SKM-1 (cell line): ENCODE measurements around the gene PRRC2A.
A peak's percentile ranks its signal among the peaks of the same experiment; 100 is the strongest.

ENCODE experiments used
- DNase-seq: peaks from one replicate; lab custom pipeline; 2025; ENCODE audit not compliant: unreplicated experiment; lab: John Stamatoyannopoulos, UW

The PRRC2A gene

DNA sequence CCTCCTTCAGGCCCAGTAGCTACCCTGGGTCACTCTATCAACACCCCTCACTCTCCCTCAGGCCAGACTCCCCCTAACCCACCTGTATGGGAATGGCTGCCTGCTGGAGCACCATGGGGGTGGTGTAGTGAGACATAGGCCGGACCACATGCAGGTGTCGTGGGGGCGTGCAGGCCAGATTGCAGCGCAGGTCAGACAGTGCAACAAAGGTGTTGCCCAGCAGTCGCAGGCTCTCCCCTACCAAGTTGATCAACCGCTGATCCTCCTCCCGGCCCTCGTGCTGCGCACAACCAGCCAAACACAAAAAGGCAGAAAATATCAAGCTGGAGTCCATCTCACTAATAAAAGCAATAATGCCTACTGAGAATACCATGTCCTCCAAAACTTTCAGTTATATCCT is 24.8 kb downstream of the PRRC2A start:
- no peak for DNase-seq

GRCh38 chr6:31651602-31652191 is 31.2 kb downstream of the PRRC2A start:
- peak; percentile 45 for DNase-seq

- peak; percentile 97 for DNase-seq
Observed at GRCh38 chr6:31652925-31653724, 32.6 kb downstream of the PRRC2A start.

GRCh38 chr6:31654574-31655348 is 34.2 kb downstream of the PRRC2A start:
- no peak for DNase-seq

GRCh38 chr6:31655349-31656237 is 35.1 kb downstream of the PRRC2A start, which contains the start of gene APOM:
TSS of gene APOM (plus strand) at chr6:31655894. CDS start at chr6:31655967, 73 bp downstream.
- no peak for DNase-seq

DNA sequence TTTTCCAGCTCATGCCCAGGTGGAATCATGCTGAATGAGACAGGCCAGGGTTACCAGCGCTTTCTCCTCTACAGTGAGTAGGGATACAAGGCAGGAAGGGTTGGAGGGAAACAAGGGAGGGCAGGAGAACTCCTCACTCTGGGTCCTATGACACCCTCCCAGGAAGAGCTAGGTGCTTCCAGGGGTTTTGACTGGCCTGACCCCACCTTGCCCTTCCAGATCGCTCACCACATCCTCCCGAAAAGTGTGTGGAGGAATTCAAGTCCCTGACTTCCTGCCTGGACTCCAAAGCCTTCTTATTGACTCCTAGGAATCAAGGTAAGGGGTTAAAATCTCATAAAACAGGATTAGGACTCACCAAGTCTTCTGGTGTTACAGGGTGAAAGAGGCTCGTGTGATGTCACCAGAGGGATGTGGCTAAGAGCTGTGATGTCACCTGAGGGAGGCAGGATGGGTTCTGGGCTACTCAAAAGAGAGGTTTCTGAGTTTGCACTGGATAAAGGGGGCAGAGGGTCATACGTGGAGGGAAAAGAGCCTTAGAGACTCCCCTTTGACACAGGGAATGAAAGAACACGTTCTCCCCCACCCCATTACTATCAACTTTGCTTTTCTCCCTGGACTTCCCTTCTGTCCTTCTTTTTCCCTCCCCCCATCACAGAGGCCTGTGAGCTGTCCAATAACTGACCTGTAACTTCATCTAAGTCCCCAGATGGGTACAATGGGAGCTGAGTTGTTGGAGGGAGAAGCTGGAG is 37.1 kb downstream of the PRRC2A start:
- DNase-seq: no peak

GRCh38 chr6:31658158-31658688 is 37.7 kb downstream of the PRRC2A start:
- DNase-seq: no peak

- no peak for DNase-seq
Observed at GRCh38 chr6:31658983-31659648, 38.6 kb downstream of the PRRC2A start.

GRCh38 chr6:31659649-31660380 is 39.3 kb downstream of the PRRC2A start:
- DNase-seq: no peak

DNA sequence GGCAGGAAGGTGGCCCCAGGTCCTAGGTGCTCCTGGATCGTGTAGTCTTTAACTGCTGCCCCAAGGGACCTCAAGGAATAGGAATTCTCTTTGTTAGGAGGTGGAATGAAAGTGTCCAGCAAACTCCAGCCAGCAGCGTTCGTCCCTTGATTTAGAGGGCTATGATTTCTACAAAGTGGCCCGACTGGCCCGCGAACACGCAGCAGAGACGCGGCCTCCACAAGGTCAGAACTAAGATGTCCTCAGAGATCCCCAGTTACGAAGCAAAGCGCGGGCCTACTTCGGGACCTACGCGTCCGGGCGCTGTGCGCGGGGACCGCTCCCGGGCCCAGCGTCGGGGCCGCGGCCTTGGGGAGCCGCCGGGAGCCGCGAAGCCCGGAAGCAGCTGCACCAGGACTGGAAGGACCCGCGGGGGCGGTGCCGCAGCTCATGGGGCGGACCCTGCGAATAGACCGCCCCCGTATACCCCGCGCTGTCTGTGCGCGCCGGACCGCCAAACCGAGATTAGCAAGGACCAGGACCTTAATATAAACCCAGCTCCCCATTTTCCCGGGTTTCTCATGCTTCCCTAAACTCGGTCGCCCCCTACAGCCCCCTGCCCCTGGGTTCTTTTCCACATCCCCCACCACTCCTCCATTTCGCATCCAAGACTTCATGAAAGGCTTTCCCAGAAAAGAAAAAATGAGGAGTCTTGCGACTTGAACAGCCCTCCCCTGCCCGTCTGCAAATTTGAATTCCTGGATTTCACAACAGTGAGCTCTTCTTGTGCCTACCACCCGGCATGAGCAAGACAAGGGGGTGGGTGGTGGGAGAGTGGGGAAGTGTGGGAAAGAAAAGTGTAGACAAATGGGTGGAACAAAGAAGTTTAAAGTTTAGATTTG is 40.1 kb downstream of the PRRC2A start, which contains the start of gene C6orf47:
C6orf47 (minus strand) TSS at position 398 of the 881 bp plus-strand sequence. CDS start 831 bp downstream, outside the sequence.
- DNase-seq: peak; percentile 20

GRCh38 chr6:31661262-31662123 is 41.0 kb downstream of the PRRC2A start:
- no peak for DNase-seq

GRCh38 chr6:31662124-31662723 is 41.7 kb downstream of the PRRC2A start:
- DNase-seq: no peak

GRCh38 chr6:31663126-31663960 is 42.8 kb downstream of the PRRC2A start:
- DNase-seq: no peak

- DNase-seq: no peak
Observed at GRCh38 chr6:31663961-31664789, 43.7 kb downstream of the PRRC2A start.
